ENCODE measurements around the gene LINGO3.
"Not testable (repeated sequence)": the region's sequence is repeated elsewhere in the genome, so short reads cannot be mapped to it uniquely, and the experiment has no call there.

Gene LINGO3

GRCh38 chr19:2302319-2303210 lies 5.4 kb downstream of the LINGO3 start:
- no peak for FAIRE-seq

- no peak for FAIRE-seq
Measured at GRCh38 chr19:2300533-2300932, 7.4 kb downstream of the LINGO3 start.

GRCh38 chr19:2296141-2296540 lies 11.8 kb downstream of the LINGO3 start:
- no peak for FAIRE-seq

DNA sequence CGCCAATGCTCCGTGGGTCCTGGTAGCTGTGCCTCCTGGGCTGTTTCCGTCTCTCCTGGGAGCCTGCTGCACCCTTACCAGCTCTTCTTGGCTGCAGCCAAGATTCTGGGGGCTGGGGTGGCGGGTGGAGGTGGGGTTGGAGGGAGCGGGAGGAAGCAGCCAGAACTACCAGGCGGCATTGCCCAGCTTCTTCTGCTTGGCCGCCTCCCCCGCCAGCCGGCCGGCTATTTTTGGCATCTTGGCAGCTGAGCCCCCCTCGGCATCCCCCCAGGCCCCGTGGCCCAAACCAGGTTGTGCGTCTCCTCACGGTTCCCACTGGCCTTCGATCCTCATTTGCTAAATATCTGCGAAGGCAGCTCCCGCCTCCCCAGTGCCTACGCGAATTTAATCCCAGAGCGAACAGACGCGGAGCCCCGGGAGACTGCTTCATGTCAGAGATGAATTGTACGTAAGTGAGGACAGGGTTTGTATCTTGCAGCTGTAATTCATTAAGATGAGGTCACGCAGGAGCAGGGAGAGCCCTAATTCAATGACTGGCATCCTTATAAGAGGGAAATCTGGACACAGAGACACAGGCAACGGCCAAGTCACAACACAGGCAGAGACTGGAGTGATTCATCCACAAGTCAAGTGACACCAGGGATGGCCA lies 13.1 kb downstream of the LINGO3 start:
- no peak for FAIRE-seq

- no peak for FAIRE-seq
Measured at GRCh38 chr19:2291185-2291751, 16.7 kb downstream of the LINGO3 start.

- FAIRE-seq = no peak
Measured at GRCh38 chr19:2290441-2291184, 17.3 kb downstream of the LINGO3 start.

DNA sequence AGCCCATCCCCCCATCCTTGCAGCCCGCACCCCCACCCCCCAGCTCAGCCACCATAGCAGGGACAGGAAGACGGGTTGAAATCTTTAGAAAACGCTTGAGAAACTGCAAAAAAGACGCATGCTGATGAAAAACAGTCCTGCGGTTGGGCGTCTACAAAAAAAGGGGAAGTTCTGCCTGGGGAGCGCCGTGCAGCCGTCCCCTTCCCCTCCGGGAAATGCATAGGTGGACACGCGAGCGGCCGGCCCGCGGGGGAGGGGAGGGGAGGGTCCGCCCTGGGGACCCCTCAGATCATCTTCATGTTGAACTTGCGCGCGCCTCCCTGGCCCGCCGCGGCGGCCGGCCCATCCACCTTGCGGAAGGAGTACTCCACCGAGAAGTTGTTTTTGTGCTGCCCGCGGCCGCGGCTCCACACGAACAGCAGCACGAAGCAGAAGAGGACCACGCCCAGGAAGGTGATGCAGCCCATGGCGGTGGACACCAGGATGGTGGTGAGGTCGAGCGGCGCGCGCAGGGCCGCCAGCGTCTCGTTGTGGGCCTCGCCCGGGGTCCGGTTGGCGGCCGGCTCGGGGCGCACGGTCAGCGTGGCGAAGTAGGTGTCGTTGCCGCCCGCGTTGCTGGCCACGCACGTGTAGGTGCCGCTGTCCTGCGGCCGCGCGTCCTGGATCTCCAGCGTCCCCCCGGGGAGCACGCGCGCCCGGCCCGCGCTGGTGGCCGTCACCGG lies 18.1 kb downstream of the LINGO3 start:
- no peak for FAIRE-seq

DNA sequence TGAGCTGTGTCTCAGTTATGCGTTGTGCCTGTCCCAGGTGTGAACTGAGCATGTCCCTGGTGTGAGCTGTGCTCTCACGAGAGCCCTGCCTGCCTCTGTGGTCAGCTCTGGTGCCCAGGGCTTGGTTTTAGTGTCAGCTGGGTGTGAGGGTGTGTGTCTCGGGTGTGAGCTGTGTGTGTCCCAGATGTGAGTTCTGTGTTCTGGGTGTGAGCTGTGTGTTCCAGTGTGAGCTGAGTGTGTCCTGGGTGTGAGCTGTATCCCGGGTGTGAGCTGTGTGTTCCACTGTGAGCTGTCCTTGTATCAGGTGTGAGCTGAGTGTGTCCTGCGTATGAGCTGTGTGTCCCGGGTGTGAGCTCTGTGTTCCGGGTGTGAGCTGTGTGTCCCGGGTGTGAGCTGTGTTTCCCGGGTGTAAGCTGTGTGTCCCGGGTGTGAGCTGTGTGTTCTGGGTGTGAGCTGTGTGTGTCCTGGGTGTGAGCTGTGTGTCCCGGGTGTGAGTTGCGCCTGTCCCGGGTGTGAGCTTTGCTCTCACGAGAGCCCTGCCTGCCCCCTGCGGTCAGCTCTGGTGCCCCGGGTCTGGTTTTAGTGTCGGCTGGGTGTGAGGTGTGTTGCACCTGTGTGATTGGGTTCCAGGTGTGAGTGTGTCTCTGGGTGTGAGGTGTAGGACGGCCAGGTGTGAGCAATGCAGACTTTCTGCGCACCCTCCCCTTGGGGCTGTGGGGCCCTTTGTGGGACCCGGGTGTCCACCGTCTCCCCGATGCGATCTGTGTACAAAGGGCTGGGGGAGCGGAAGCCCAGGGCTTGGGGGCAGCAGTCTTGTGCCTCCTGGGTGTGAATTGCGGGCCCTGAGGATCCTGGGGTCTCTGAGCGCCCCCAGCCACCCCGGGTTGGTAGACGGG lies 18.9 kb downstream of the LINGO3 start:
- no peak for FAIRE-seq

GRCh38 chr19:2288338-2288817 lies 19.6 kb downstream of the LINGO3 start:
- FAIRE-seq = no peak

GRCh38 chr19:2287585-2288337 lies 20.2 kb downstream of the LINGO3 start:
- no peak for FAIRE-seq

DNA sequence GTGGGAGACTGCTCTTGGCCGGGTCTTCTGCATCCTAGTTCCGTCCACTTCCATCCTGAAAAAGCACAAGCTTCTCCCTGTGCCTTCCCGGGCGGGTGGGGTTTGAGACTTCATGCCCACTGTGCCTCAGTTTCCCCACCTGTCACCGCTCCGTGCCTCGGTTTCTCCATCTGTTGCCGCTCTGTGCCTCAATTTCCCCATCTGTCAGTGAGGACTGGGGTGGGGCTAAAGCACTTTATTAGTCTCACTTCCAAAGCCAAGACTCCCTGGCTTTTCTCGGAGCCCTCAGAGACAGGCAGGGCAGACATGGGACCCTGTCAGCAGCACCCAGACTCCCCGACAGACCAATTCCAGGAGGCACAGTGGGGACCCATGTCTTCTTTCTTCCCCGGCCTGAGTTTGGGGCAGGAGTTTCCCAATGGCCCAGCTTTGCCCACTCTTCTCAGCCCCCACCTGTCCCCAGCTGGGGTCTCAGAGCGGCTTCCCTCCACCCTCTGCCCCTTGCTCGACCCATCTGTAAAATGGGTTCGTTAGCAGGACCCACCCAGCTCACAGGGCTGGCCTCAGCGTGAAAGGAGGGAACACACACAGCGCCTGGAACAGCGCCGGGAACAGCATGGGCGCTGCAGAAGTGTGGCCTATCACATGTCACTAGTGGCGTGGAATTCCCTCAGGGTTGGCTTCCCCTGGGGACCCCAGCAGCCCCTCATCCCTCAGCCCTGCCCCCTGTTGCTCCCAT lies 21.4 kb downstream of the LINGO3 start:
- FAIRE-seq = no peak

DNA sequence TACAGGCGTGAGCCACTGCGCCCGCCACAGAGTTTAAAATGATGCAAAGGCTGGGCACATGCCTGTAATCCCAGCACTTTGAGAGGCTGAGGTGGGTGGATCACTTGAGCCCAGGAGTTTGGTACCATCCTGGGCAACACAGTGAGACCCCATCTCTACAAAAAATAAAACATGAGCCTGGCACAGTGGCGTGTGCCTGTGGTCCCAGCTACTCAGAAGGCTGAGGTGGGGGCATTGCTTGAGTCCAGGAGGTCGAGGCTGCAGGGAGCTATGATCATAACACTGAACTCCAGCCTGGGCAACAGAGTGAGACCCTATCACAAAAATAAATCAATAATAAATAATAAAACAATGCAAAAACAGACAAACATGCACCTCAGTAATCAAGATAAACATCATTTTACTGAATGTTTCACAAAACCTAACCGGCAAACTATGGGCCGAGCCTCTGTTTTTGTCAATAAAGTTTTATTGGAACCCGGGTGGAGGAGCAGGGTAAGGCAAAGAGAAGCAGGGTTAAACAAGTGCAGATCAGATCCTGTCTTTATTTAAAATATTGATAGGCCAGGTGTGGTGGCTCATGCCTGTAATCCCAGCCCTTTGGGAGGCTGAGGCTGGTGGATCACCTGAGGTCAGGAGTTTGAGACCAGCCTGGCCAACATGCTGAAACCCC lies 24.0 kb downstream of the LINGO3 start:
- no peak for FAIRE-seq

GRCh38 chr19:2282862-2283237 lies 25.1 kb downstream of the LINGO3 start:
- FAIRE-seq = no peak

- no peak for FAIRE-seq
Measured at GRCh38 chr19:2282062-2282861, 25.7 kb downstream of the LINGO3 start, which contains the start of gene PEAK3. TSS of gene PEAK3 (minus strand) at chr19:2282175. CDS start at chr19:2280931, 1,244 bp downstream.

GRCh38 chr19:2281265-2282061 lies 26.5 kb downstream of the LINGO3 start:
- not testable (repeated sequence) for FAIRE-seq

DNA sequence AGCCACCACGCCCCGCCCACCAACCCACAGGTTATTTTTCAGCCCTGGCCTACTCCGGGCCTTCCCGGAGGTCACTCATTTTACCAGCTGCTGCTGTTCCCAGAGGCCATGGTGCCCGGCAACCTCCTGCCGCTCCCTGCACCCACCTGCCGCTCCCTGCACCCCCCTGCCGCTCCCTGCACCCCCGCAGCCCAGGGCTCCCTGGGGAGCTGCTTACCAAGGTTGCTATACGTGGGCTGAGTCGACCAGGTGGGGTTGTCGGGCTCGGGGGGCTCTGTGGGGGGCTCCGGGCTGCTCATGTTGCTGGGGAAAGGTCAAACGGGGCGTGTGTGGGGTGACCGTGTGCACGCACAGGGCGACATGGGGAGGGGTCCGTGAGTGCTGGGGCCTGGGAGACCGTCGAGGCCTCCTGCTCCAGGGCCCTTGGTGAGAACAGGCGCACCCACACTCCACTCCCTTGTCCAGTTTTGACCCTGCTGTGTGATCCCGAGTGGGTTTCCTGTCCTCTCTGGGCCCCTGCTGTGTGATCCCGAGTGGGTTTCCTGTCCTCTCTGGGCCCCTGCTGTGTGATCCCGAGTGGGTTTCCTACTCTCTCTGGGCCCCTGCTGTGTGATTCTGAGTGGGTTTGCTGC lies 27.2 kb downstream of the LINGO3 start:
- no peak for FAIRE-seq
